HL-60 (cell line): ENCODE results near the gene BCL11B.

Source experiments
- DNase-seq, 2 experiments: peaks; one replicate each; pipeline ENCODE4 v3.0.0-alpha.2; 2010 to 2020; ENCODE audit warnings: low read depth in 1 of 2, low spot score in 1 of 2
- H3K27ac ChIP-seq: fragments of 250-450 bp; sonication (Bioruptor Pico); replicated peaks from 2 replicates; pipeline ENCODE4 v1.5.1; 2020; ENCODE audit warnings: mild to moderate bottlenecking, moderate library complexity
- H3K27me3 ChIP-seq: fragments of 250-450 bp; sonication (Bioruptor Pico); 2 replicates; pipeline ENCODE4 v1.5.1; 2021; ENCODE audit warnings: mild to moderate bottlenecking, moderate library complexity; ENCODE audit not compliant: insufficient read depth, poor library complexity, severe bottlenecking
- H3K4me3 ChIP-seq: replicated peaks from 2 replicates; pipeline ENCODE4 v1.5.1; 2011; ENCODE audit warnings: mild to moderate bottlenecking, control low read depth, low read length; ENCODE audit not compliant: insufficient read depth
- CTCF ChIP-seq: IDR thresholded peaks from one replicate; pipeline ENCODE4 v1.5.1; 2011; ENCODE audit warnings: low read length, control low read depth, inconsistent platforms; ENCODE audit not compliant: insufficient read depth
- GABPA ChIP-seq: IDR thresholded peaks from 2 replicates; pipeline ENCODE4 v1.6.1; 2012; ENCODE audit warnings: low read depth
- POLR2AphosphoS5 ChIP-seq: IDR thresholded peaks from 2 replicates; pipeline ENCODE4 v1.6.1; 2012; ENCODE audit warnings: low read depth
- REST ChIP-seq: IDR thresholded peaks from 2 replicates; pipeline ENCODE4 v1.6.1; 2012; ENCODE audit warnings: low read depth; ENCODE audit not compliant: insufficient replicate concordance
- SPI1 ChIP-seq: IDR thresholded peaks from 2 replicates; pipeline ENCODE4 v1.6.1; 2012; ENCODE audit warnings: low read depth, mild to moderate bottlenecking, borderline replicate concordance

The BCL11B gene

DNA sequence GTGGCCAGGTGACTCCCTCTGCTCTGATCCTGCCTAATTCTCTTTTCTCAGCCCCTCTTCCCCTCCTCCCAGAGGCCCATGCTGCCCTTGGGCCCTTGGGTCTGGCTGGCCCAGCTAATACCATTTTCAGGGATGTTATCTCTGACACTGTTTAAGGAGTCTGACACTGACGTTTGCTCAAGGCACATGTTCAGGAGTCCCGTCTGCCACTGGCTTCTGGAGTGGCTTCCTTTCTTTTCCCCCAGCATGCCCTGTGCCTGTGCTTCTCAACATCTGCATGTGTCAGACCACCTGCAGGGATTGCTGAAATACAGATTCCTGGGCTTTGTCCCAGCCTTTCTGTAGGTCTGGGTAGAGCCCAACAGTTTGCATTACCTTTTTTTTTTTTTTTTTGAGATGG is 128.9 kb downstream of the BCL11B start:
- TF ChIP-seq REST (no peak), SPI1 (no peak), GABPA (no peak), CTCF (no peak), POLR2AphosphoS5 (no peak)
- DNase-seq: no peak
- H3K4me3 ChIP-seq: no peak overlapping the region
- H3K27me3 ChIP-seq: no peaks in the 10 kb centered on the region
- H3K27ac ChIP-seq: no peak overlapping the region

DNA sequence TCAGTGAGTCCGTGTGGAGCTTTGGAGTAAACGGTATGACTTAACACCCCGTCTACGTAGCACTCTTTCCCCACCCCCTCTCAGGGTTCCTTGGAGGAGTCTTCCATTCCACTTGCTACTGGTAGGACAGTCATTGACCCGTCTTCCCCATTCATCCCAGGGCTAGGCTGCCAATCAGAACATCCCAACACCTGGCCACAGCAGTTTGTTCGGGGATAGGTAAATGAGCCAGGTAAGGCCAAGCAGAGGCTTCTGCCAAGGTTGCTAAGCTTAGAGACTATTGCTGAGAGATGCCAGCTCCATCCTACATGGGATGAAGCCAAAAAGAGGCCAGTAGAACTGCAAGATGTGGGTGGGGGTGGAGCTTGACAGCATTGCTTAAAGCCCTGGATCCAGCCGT is 130.8 kb downstream of the BCL11B start:
- no peak for TF ChIP-seq CTCF
- TF ChIP-seq POLR2AphosphoS5: no peak
- TF ChIP-seq REST: no peak
- no peak for TF ChIP-seq GABPA
- no peak for TF ChIP-seq SPI1
- H3K4me3 ChIP-seq: no peak overlapping the region
- no peak for DNase-seq
- no peaks in the 10 kb centered on the region for H3K27me3 ChIP-seq
- no peak overlapping the region for H3K27ac ChIP-seq

GRCh38 chr14:99138999-99139865 is 132.8 kb downstream of the BCL11B start:
- Histone ChIP-seq H3K4me3 (no peak overlapping the region), H3K27ac (no peak overlapping the region), H3K27me3 (no peaks in the 10 kb centered on the region)
- TF ChIP-seq SPI1 (no peak), GABPA (no peak), CTCF (no peak), POLR2AphosphoS5 (no peak), REST (no peak)
- DNase-seq: no peak
